ENCODE results near the gene IGSF23.
"Not testable (repeated sequence)": the region's sequence is repeated elsewhere in the genome, so short reads cannot be mapped to it uniquely, and the experiment has no call there.

IGSF23 gene

DNA sequence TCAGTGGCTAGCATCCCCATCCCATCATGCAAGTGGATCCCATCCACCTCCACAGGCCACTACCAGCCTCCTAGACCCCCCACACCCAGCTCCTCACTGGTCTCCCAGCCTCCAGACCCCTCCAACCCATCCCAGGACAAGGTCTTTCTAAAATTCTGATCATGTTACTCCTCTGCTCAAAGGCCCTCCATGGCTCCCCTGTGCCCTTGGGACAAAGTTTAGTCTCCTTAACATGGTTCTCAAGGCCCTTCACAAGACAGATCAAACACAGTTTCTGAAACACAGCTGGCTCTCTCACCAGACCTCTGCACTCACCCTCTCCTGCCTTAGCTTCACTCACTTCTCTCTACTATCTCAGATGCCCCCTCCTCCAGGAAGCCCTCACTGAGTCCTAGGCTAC is 67.2 kb downstream of the IGSF23 start:
- no peaks in the 10 kb centered on the region for H3K9me3 ChIP-seq (ENCODE audit: control insufficient read depth, low read length)
- H3K36me3 ChIP-seq (ENCODE audit: control insufficient read depth, insufficient read depth, low read length): no peaks in the 10 kb centered on the region
- peaks cover 5% of the 10 kb centered on the region for H3K4me1 ChIP-seq
- H3K4me3 ChIP-seq (ENCODE audit: low read depth, low read length): no peak overlapping the region
- H3K27me3 ChIP-seq (ENCODE audit: control insufficient read depth, insufficient read depth, low read length): no peaks in the 10 kb centered on the region
- H3K4me2 ChIP-seq (ENCODE audit: low read length): no peak overlapping the region
- no peak overlapping the region for H3K9ac ChIP-seq
- TF ChIP-seq, protein P1, sequence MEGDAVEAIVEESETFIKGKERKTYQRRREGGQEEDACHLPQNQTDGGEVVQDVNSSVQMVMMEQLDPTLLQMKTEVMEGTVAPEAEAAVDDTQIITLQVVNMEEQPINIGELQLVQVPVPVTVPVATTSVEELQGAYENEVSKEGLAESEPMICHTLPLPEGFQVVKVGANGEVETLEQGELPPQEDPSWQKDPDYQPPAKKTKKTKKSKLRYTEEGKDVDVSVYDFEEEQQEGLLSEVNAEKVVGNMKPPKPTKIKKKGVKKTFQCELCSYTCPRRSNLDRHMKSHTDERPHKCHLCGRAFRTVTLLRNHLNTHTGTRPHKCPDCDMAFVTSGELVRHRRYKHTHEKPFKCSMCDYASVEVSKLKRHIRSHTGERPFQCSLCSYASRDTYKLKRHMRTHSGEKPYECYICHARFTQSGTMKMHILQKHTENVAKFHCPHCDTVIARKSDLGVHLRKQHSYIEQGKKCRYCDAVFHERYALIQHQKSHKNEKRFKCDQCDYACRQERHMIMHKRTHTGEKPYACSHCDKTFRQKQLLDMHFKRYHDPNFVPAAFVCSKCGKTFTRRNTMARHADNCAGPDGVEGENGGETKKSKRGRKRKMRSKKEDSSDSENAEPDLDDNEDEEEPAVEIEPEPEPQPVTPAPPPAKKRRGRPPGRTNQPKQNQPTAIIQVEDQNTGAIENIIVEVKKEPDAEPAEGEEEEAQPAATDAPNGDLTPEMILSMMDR (IDR thresholded peaks at IDR 0.05): no peak
- H3K79me2 ChIP-seq: no peaks in the 10 kb centered on the region
- H3K27ac ChIP-seq: no peak overlapping the region
- H2AFZ ChIP-seq: no peak overlapping the region

DNA sequence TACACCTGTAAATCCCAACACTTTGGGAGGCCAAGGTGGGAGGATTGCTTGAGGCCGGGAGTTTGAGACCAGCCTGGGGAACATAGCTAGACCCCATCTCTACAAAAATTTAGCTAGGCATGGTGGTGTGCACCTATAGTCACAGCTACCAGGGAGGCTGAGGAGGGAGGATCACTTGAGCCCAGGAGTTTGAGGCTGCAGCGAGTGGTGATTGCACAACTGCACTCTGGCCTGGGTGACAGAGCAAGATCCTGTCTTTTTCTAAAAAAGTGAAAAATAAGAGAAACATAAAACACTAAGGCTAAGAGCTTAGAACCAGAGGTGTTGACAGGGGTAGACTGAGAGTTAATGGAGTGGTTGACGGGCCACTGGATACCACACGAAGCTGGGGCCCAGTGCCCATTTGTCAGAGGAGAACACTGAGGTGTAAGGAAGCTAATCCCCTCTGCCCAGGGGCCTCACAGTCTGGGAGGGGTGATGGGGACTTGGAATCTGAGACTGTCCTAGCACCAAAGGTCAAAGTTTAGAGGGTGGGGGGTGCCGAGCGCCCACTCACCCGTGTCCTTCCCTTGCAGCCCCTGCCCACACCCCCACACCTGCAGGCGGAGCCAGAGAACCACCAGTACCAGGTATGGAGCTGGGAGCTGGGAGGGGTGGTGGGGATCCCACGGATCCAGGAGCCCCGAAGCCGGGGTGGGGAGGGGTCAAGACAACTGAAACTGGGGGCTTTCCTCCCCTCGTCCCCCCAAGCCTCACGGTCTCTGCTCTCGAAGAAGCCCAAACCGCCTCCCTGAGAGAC is 68.8 kb downstream of the IGSF23 start:
- no peak overlapping the region for H3K4me2 ChIP-seq (ENCODE audit: low read length)
- no peaks in the 10 kb centered on the region for H3K36me3 ChIP-seq (ENCODE audit: control insufficient read depth, insufficient read depth, low read length)

DNA sequence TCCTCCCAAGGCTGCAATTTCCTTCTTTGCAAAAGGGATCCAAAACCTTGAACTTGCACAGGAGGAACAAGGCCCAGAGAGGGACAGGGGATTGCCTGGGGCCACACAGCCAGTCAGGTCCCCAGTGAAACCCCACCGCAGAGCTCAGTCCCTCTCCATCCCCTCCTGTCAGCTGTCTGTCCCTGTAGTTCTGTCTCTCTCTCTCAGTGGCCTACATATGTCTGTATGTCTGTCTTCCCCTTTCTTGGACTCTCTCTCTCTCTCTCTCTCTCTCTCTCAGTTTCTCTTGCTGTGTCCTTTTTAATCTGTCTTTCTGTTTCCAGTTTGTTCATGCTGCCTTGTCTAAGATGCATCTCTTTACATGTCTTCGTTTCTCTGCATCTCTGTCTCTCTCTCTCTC is 69.4 kb downstream of the IGSF23 start:
- no peak overlapping the region for H3K4me3 ChIP-seq (ENCODE audit: low read depth, low read length)
- H3K27me3 ChIP-seq (ENCODE audit: control insufficient read depth, insufficient read depth, low read length): no peaks in the 10 kb centered on the region
- no peak overlapping the region for H3K27ac ChIP-seq
- peaks cover 3% of the 10 kb centered on the region for H3K4me1 ChIP-seq
- TF ChIP-seq, protein P1 (IDR thresholded peaks at IDR 0.05): no peak
- H3K36me3 ChIP-seq (ENCODE audit: control insufficient read depth, insufficient read depth, low read length): no peaks in the 10 kb centered on the region
- H3K79me2 ChIP-seq: no peaks in the 10 kb centered on the region
- H3K9me3 ChIP-seq (ENCODE audit: control insufficient read depth, low read length): no peaks in the 10 kb centered on the region
- H3K9ac ChIP-seq: no peak overlapping the region
- H3K4me2 ChIP-seq (ENCODE audit: low read length): no peak overlapping the region
- no peak overlapping the region for H2AFZ ChIP-seq

More for the DNA sequence above, 68.8 kb downstream of the IGSF23 start:
- Histone ChIP-seq H3K4me1 (peaks cover 5% of the 10 kb centered on the region), H3K27ac (no peak overlapping the region), H3K79me2 (no peaks in the 10 kb centered on the region), H3K9me3 (ENCODE audit: control insufficient read depth, low read length) (no peaks in the 10 kb centered on the region), H3K27me3 (ENCODE audit: control insufficient read depth, insufficient read depth, low read length) (no peaks in the 10 kb centered on the region), H3K9ac (no peak overlapping the region), H3K4me3 (ENCODE audit: low read depth, low read length) (no peak overlapping the region), H2AFZ (no peak overlapping the region)
- TF ChIP-seq, protein P1 (IDR thresholded peaks at IDR 0.05): no peak

DNA sequence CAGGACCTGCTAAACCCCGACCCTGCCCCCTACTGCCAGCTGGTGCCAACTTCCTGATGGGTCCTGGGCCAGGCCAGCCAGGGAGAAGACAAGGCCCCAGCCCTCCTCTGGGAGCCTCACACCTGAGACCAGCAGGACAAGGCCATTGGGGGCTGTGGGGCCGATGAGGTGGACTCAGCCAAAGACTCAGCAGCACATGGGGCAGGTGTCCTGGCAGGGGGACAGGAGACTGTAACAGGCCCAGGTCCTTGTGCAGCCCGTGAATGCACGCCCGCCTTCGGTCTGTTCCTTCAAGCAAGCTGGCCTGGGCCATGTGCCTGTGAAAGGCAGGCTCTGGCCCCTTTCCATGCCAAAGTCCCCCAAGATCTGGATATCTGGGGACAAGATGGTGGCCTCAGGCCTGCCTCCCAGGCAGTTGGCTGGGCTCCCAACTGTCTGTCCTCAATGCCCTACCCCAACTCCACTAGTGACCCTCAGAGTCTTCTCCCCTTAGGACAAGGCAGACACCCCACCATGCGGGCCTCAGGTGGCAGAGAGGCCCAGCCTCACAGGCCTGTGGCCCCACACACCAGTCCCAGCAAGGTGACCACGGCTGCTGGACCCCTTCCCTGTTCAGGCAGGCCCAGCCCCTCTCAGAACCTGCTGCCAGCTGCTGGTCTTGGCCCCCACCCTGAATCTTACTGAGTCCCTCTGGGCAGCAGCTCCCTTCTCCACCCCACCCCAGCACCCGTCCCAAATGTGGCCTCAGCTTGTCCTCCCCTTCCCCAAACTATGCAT is 70.3 kb downstream of the IGSF23 start:
- Histone ChIP-seq H3K27me3 (ENCODE audit: control insufficient read depth, insufficient read depth, low read length) (no peaks in the 10 kb centered on the region), H3K4me2 (ENCODE audit: low read length) (no peak overlapping the region), H3K9me3 (ENCODE audit: control insufficient read depth, low read length) (no peaks in the 10 kb centered on the region), H3K27ac (no peak overlapping the region), H3K9ac (no peak overlapping the region), H3K4me1 (no peaks in the 10 kb centered on the region), H3K36me3 (ENCODE audit: control insufficient read depth, insufficient read depth, low read length) (no peaks in the 10 kb centered on the region), H3K79me2 (no peaks in the 10 kb centered on the region), H3K4me3 (ENCODE audit: low read depth, low read length) (no peak overlapping the region), H2AFZ (no peak overlapping the region)
- TF ChIP-seq, protein P1 (IDR thresholded peaks at IDR 0.05): no peak

DNA sequence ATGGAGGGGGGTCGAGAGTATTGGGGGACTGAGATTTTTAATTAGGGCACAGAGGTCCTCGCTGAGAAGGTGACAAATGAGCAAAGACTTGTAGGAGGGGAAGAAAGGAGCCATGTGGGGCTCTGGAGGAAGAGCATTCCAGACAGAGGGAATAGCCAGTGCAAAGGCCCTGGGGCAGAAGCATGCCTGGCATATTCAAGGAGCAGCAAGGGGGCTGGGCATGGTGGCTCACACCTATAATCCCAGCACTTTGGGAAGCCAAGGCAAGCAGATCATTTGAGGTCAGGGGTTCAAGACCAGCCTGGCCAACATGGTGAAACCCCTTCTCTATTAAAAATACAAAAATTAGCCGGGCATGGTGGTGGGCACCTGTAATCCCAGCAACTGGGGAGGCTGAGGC is 71.0 kb downstream of the IGSF23 start:
- not testable (repeated sequence) for H3K9ac ChIP-seq; H3K27ac ChIP-seq; H3K4me1 ChIP-seq; H3K36me3 ChIP-seq (ENCODE audit: control insufficient read depth, insufficient read depth, low read length); H3K79me2 ChIP-seq; H3K4me3 ChIP-seq (ENCODE audit: low read depth, low read length); H3K27me3 ChIP-seq (ENCODE audit: control insufficient read depth, insufficient read depth, low read length); H2AFZ ChIP-seq; H3K4me2 ChIP-seq (ENCODE audit: low read length); H3K9me3 ChIP-seq (ENCODE audit: control insufficient read depth, low read length)

All from parathyroid adenoma (tissue), 2 donors.